SK-N-SH treated with all-trans-retinoic acid at 6 μM for 48 hours (cell line): ENCODE measurements around the gene PIPOX.

Experiments used
- ATAC-seq: fragments of 200-7000 bp; cut with Tn5 transposase; 3 replicates; pipeline ENCODE4 v1.9.1; 2020; ENCODE audit warnings: mild to moderate bottlenecking, moderate library complexity
- BACH2 ChIP-seq: fragments of 250-450 bp; sonication (Bioruptor Pico); IDR thresholded peaks from 2 replicates; pipeline ENCODE4 v1.9.0; 2021; ENCODE audit warnings: mild to moderate bottlenecking, borderline replicate concordance
- CSDC2 ChIP-seq: fragments of 250-450 bp; sonication (Bioruptor Pico); IDR thresholded peaks from 2 replicates; pipeline ENCODE4 v1.5.0; 2020; ENCODE audit warnings: mild to moderate bottlenecking, moderate library complexity
- ESRRG ChIP-seq: fragments of 250-450 bp; sonication (Bioruptor Pico); IDR thresholded peaks from 2 replicates; pipeline ENCODE4 v1.6.1; 2021; ENCODE audit warnings: mild to moderate bottlenecking
- GLIS3 ChIP-seq: fragments of 250-450 bp; sonication (Bioruptor Pico); IDR thresholded peaks from 2 replicates; pipeline ENCODE4 v1.5.0; 2020; ENCODE audit warnings: mild to moderate bottlenecking, moderate library complexity
- ISL1 ChIP-seq: fragments of 250-450 bp; sonication (Bioruptor Pico); IDR thresholded peaks from 2 replicates; pipeline ENCODE4 v2.1.2; 2022; ENCODE audit warnings: mild to moderate bottlenecking, moderate library complexity
- OSR1 ChIP-seq: fragments of 250-450 bp; sonication (Bioruptor Pico); IDR thresholded peaks from 2 replicates; pipeline ENCODE4 v1.8.0; 2022; ENCODE audit warnings: moderate library complexity, mild to moderate bottlenecking, inconsistent platforms
- PPARA ChIP-seq: fragments of 250-450 bp; sonication (Bioruptor Pico); IDR thresholded peaks from 2 replicates; pipeline ENCODE4 v1.5.0; 2020; ENCODE audit warnings: mild to moderate bottlenecking, borderline replicate concordance
- RARB ChIP-seq: fragments of 250-450 bp; sonication (Bioruptor Pico); IDR thresholded peaks from 2 replicates; pipeline ENCODE4 v1.8.0; 2021; ENCODE audit warnings: mild to moderate bottlenecking, moderate library complexity
- SNAI2 ChIP-seq: fragments of 250-450 bp; sonication (Bioruptor Pico); IDR thresholded peaks from 2 replicates; pipeline ENCODE4 v1.5.0; 2020; ENCODE audit warnings: mild to moderate bottlenecking, moderate library complexity
- TCF4 ChIP-seq: fragments of 250-450 bp; sonication (Bioruptor Pico); IDR thresholded peaks from 2 replicates; pipeline ENCODE4 v1.8.0; 2021; ENCODE audit warnings: mild to moderate bottlenecking, moderate library complexity, borderline replicate concordance
- ZC3H10 ChIP-seq: fragments of 250-450 bp; sonication (Bioruptor Pico); IDR thresholded peaks from 2 replicates; pipeline ENCODE4 v1.5.1; 2021; ENCODE audit warnings: mild to moderate bottlenecking, moderate library complexity
- ZFP30 ChIP-seq: fragments of 450-650 bp; formaldehyde crosslinking; IDR thresholded peaks from 2 replicates; pipeline ENCODE4 v1.5.0; 2022; ENCODE audit warnings: mild to moderate bottlenecking, moderate library complexity
- ZNF565 ChIP-seq: fragments of 450-650 bp; formaldehyde crosslinking; conservative IDR thresholded peaks from 2 replicates; pipeline ENCODE4 v1.5.0; 2020; ENCODE audit warnings: low read depth, mild to moderate bottlenecking, moderate library complexity
- ZNF70 ChIP-seq: fragments of 450-650 bp; formaldehyde crosslinking; IDR thresholded peaks from 2 replicates; pipeline ENCODE4 v1.5.0; 2020; ENCODE audit warnings: mild to moderate bottlenecking, moderate library complexity
- ZNF8 ChIP-seq: fragments of 450-650 bp; formaldehyde crosslinking; IDR thresholded peaks from 2 replicates; pipeline ENCODE4 v1.5.0; 2020; ENCODE audit warnings: mild to moderate bottlenecking, moderate library complexity
- TF ChIP-seq, protein P1 (sequence below): fragments of 250-450 bp; sonication (Bioruptor Pico); IDR thresholded peaks from 2 replicates; pipeline ENCODE4 v1.8.0; 2021; ENCODE audit warnings: low read depth, mild to moderate bottlenecking, moderate library complexity, borderline replicate concordance
- TF ChIP-seq, protein P2 (sequence below): fragments of 250-450 bp; sonication (Bioruptor Pico); IDR thresholded peaks from 2 replicates; pipeline ENCODE4 v1.5.1; 2020; ENCODE audit warnings: low read depth, mild to moderate bottlenecking, moderate library complexity
- TF ChIP-seq, protein P3 (sequence below): fragments of 250-450 bp; sonication (Bioruptor Pico); IDR thresholded peaks from 2 replicates; pipeline ENCODE4 v1.5.1; 2021; ENCODE audit warnings: mild to moderate bottlenecking, moderate library complexity
- TF ChIP-seq, protein P4 (sequence below): fragments of 250-450 bp; sonication (Bioruptor Pico); IDR thresholded peaks from 2 replicates; pipeline ENCODE4 v1.5.0; 2020; ENCODE audit warnings: mild to moderate bottlenecking, moderate library complexity

The PIPOX gene

DNA sequence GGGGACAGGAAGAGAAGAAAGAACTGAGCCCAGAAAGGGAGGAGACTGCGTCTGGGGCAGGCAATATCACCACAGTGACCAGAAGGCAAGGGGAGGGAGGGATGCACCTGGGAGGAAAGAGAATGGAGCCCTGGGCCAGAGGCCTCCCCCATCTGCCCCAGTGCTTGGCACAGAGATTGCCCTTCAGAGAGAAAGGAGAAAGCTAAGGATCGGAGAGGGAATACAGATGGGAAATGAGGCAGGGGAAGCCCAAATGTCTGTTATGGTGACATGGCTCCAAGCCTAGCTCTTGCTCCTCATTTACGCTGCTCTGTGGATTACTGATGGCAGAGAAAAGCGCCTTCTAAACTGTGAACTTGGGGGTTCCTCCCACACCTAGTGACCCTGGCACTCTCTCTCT, 47.2 kb downstream of the PIPOX start (continued):
- TF ChIP-seq GLIS3 (CRISPR knock-in tag) = no peak
- TF ChIP-seq, protein P1, sequence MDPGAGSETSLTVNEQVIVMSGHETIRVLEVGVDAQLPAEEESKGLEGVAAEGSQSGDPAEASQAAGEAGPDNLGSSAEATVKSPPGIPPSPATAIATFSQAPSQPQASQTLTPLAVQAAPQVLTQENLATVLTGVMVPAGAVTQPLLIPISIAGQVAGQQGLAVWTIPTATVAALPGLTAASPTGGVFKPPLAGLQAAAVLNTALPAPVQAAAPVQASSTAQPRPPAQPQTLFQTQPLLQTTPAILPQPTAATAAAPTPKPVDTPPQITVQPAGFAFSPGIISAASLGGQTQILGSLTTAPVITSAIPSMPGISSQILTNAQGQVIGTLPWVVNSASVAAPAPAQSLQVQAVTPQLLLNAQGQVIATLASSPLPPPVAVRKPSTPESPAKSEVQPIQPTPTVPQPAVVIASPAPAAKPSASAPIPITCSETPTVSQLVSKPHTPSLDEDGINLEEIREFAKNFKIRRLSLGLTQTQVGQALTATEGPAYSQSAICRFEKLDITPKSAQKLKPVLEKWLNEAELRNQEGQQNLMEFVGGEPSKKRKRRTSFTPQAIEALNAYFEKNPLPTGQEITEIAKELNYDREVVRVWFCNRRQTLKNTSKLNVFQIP (CRISPR knock-in tag) = no peak
- no peak for TF ChIP-seq CSDC2 (CRISPR knock-in tag)

DNA sequence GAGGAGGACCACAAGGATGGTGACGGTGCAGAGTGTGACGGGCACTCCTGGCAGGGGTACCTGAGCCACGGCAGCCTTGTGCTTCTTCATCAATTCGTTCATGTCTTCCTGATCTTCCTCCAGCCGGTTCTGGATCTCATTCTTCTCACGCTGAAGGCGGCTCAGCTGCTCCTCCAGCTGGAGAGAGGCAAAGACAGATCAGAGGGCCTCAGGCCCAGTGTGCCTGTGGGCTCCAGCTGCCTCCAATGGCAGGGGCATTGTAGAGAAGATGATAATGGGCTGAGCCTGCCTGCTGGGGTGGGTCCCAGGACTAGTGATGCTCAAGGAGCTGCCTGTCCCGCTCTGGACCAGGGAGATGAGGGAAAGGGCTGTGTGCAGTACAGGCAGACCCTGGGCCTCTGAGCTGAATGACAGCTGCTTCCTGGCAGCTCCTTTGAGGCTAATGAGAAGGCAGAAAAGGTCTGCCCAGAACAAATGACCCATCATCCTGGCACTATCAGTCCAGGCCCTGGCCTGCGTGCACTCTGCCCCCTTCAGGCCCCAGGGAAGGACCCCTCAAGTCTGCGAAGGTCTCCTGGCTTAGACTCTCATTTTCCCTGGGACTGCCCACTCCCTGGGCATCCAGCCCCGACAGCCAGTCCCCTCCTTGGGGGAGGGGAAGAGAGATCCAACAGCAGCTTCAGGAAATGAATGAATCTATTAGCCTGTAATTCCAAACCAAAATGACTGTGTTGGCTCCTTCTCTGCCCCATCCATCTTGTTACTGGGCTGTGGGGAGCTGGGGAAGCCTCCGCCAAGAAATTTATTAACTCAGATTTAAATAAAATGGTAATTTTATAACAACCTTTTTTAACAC, 48.0 kb downstream of the PIPOX start:
- ATAC-seq = no peak
- TF ChIP-seq ZFP30 (CRISPR knock-in tag) (no peak), RARB (no peak), ZNF70 (CRISPR knock-in tag) (no peak), ESRRG (no peak), ZNF565 (CRISPR knock-in tag) (no peak)
- TF ChIP-seq, protein P1 (CRISPR knock-in tag) = no peak

DNA sequence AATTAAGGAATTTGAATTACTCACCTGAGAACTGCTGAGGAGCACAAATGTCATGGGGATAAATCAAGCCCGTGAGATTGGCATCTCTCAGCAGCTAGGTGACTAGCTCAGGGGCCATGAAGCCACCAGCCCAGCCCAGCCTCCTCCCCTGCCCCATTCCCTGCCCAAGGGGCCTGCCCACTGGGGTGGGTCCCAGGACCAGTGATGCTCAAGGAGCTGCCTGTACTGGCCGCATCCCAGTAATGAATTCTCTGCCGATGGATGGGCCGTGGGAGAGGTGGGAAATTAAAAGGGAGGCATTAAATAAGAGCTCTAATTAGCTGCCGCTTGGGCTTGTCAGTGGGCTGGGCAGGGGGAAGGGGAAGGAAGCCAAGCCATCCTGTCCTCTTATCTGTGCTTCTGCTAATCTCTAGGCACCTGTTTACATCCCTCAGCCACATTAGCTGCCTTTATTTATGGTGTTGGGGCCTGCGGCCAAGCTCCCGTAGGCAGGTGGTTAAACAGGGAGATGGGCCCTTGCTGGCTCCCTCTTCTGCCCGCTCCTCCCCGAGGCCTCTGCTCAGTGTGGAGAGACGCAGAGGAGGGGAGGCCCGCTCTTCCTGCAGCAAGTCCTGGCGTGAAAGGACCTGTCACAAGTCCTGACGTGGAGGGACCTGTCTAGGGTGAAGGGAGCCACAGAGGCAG, 48.8 kb downstream of the PIPOX start:
- TF ChIP-seq ISL1 (CRISPR knock-in tag) = no peak
- no peak for TF ChIP-seq SNAI2 (CRISPR knock-in tag)
- TF ChIP-seq, protein P1 (CRISPR knock-in tag) = no peak
- TF ChIP-seq, protein P2, sequence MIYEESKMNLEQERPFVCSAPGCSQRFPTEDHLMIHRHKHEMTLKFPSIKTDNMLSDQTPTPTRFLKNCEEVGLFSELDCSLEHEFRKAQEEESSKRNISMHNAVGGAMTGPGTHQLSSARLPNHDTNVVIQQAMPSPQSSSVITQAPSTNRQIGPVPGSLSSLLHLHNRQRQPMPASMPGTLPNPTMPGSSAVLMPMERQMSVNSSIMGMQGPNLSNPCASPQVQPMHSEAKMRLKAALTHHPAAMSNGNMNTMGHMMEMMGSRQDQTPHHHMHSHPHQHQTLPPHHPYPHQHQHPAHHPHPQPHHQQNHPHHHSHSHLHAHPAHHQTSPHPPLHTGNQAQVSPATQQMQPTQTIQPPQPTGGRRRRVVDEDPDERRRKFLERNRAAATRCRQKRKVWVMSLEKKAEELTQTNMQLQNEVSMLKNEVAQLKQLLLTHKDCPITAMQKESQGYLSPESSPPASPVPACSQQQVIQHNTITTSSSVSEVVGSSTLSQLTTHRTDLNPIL = no peak
- TF ChIP-seq PPARA (CRISPR knock-in tag) = no peak
- no peak for TF ChIP-seq CSDC2 (CRISPR knock-in tag)
- no peak for TF ChIP-seq ZC3H10
- TF ChIP-seq ZNF8 (CRISPR knock-in tag) = no peak
- TF ChIP-seq, all 23 proteins: peak for 0
- ATAC-seq = no peak

DNA sequence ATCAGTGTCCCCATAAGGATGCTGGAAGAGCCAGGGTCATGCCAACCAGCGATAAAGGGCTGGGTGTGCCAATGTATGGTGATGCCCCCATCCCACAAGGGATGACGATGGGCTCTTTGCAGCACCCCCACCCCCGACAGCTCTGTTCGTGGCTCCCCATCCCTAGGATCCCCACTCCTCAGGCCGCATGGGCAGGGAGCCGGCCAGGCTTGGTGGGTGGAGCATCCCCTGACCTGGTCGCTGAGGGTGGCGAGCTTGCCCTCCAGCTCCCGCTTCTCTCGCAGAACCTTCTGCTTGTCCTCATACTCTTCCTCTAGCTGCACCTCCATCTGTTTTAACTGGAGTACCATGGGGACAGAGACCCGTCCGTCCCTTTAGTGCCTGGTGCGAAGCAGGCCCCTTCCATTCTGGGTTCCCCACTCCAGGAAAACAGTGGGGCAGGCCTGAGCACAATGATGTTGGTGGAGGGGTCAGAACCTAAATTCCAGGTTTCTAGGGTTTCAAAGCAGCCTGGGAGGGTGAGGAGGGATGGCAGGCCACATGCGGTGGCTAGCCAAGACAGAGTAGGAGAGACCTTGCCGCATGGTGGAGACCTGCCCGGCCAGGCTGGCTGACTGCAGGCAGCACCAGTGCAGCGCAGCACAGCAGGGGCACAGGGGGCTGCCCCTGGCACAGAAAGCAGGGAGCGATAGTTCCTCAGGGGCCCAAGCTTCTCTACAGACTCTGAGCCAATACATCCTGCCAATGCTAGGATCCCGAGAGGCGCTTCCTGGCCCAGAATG, 50.3 kb downstream of the PIPOX start:
- TF ChIP-seq SNAI2 (CRISPR knock-in tag) (no peak), TCF4 (CRISPR knock-in tag) (no peak), PPARA (CRISPR knock-in tag) (no peak), GLIS3 (CRISPR knock-in tag) (no peak), CSDC2 (CRISPR knock-in tag) (no peak), BACH2 (CRISPR knock-in tag) (no peak), ZNF565 (CRISPR knock-in tag) (no peak), RARB (no peak), OSR1 (CRISPR knock-in tag) (no peak), ZFP30 (CRISPR knock-in tag) (no peak)
- TF ChIP-seq, protein P3, sequence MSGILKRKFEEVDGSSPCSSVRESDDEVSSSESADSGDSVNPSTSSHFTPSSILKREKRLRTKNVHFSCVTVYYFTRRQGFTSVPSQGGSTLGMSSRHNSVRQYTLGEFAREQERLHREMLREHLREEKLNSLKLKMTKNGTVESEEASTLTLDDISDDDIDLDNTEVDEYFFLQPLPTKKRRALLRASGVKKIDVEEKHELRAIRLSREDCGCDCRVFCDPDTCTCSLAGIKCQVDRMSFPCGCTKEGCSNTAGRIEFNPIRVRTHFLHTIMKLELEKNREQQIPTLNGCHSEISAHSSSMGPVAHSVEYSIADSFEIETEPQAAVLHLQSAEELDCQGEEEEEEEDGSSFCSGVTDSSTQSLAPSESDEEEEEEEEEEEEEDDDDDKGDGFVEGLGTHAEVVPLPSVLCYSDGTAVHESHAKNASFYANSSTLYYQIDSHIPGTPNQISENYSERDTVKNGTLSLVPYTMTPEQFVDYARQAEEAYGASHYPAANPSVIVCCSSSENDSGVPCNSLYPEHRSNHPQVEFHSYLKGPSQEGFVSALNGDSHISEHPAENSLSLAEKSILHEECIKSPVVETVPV = no peak
- TF ChIP-seq, protein P4, sequence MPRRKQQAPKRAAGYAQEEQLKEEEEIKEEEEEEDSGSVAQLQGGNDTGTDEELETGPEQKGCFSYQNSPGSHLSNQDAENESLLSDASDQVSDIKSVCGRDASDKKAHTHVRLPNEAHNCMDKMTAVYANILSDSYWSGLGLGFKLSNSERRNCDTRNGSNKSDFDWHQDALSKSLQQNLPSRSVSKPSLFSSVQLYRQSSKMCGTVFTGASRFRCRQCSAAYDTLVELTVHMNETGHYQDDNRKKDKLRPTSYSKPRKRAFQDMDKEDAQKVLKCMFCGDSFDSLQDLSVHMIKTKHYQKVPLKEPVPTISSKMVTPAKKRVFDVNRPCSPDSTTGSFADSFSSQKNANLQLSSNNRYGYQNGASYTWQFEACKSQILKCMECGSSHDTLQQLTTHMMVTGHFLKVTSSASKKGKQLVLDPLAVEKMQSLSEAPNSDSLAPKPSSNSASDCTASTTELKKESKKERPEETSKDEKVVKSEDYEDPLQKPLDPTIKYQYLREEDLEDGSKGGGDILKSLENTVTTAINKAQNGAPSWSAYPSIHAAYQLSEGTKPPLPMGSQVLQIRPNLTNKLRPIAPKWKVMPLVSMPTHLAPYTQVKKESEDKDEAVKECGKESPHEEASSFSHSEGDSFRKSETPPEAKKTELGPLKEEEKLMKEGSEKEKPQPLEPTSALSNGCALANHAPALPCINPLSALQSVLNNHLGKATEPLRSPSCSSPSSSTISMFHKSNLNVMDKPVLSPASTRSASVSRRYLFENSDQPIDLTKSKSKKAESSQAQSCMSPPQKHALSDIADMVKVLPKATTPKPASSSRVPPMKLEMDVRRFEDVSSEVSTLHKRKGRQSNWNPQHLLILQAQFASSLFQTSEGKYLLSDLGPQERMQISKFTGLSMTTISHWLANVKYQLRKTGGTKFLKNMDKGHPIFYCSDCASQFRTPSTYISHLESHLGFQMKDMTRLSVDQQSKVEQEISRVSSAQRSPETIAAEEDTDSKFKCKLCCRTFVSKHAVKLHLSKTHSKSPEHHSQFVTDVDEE (CRISPR knock-in tag) = no peak
- TF ChIP-seq, protein P1 (CRISPR knock-in tag) = no peak
- no peak for ATAC-seq
